Natural killer cell (primary cell): ENCODE data around the gene SRGAP3. TPM values are rescaled to one million over a fixed set of nuclear protein-coding genes. Genes with fewer than 3 reads are reported as not detected.

Experiments
- ATAC-seq, 3 donors: fragments of 150-1000 bp in 2 of 3; fragments of 200-7000 bp in 1 of 3; cut with Tn5 transposase; 1 replicate in 1 of 3; 2 replicates in 2 of 3; pipeline ENCODE4 v1.10.0; 2021; ENCODE audit warnings: mild to moderate bottlenecking in 2 of 3, moderate library complexity in 2 of 3
- DNase-seq, 2 donors: peaks; one replicate each; pipeline versions ENCODE4 v3.0.0 to v3.0.0-alpha.2; 2013 to 2021; ENCODE audit warnings: mixed read lengths in 1 of 2
- H3K27ac ChIP-seq: one replicate; pipeline ENCODE4 v1.5.1; 2013; ENCODE audit warnings: mild to moderate bottlenecking, low read length
- H3K27me3 ChIP-seq: one replicate; pipeline ENCODE4 v1.6.1; 2013; ENCODE audit warnings: low read length; ENCODE audit not compliant: control insufficient read depth, insufficient read depth
- H3K36me3 ChIP-seq: one replicate; pipeline ENCODE4 v1.6.1; 2013; ENCODE audit warnings: low read length; ENCODE audit not compliant: control insufficient read depth, insufficient read depth
- H3K4me1 ChIP-seq: one replicate; pipeline ENCODE4 v1.6.1; 2013; ENCODE audit warnings: low read length; ENCODE audit not compliant: control insufficient read depth, insufficient read depth
- H3K4me3 ChIP-seq: one replicate; pipeline ENCODE4 v1.5.1; 2013; ENCODE audit warnings: low read length
- H3K9me3 ChIP-seq: one replicate; pipeline ENCODE4 v1.6.1; 2013; ENCODE audit warnings: low read length; ENCODE audit not compliant: control insufficient read depth, insufficient read depth
- H3K27ac Mint-ChIP-seq, 2 donors: one replicate each; pipeline ENCODE4 v1.8.0; 2022; ENCODE audit warnings: mild to moderate bottlenecking in 2 of 2, mixed read lengths in 2 of 2, moderate library complexity in 1 of 2
- H3K27me3 Mint-ChIP-seq, 2 donors: one replicate each; pipeline ENCODE4 v1.8.0; 2022; ENCODE audit warnings: low read depth in 2 of 2, mixed read lengths in 2 of 2
- H3K36me3 Mint-ChIP-seq: one replicate; pipeline ENCODE4 v1.8.0; 2022; ENCODE audit warnings: mixed read lengths
- H3K4me1 Mint-ChIP-seq, 2 donors: one replicate each; pipeline ENCODE4 v1.8.0; 2022; ENCODE audit warnings: mixed read lengths in 2 of 2
- H3K4me3 Mint-ChIP-seq: one replicate; pipeline ENCODE4 v1.8.0; 2022; ENCODE audit warnings: mild to moderate bottlenecking, moderate library complexity, mixed read lengths
- H3K9me3 Mint-ChIP-seq, 2 donors: one replicate each; pipeline ENCODE4 v1.8.0; 2022; ENCODE audit warnings: mixed read lengths in 2 of 2
- CTCF ChIP-seq: fragments of 200-600 bp; IDR thresholded peaks from one replicate; pipeline ENCODE4 v1.8.0; 2022; ENCODE audit warnings: antibody characterized with exemption
- WGBS: methylation state at CpG from one replicate; pipeline ENCODE4 v1.1.7; 2013; ENCODE audit warnings: missing lambda C conversion rate; ENCODE audit not compliant: insufficient coverage; 5-methylcytosine and 5-hydroxymethylcytosine counted together
- intact Hi-C: fragments of 100-400 bp; cut with micrococcal nuclease; formaldehyde crosslinking; loops from one replicate; pipeline ENCODE4 v1.14.2; 2022
- total RNA-seq, 4 donors: library from RNA; stranded (reverse); fragments of 120-200 nt in 1 of 4; gene quantifications; one replicate each; pipeline versions ENCODE4 v1.2.3 to v1.2.4, GENCODE V29; 2013 to 2022

Gene SRGAP3
- total RNA-seq, result 10 to 100 TPM in 1 of 3 donors, 1 to 10 TPM in 2; 2.5 to 14.9 (median 3.0) TPM
- 6.9 TPM for total RNA-seq (2013)

GRCh38 chr3:9249273-9250192 lies at the start of gene SRGAP3:
Gene SRGAP3, minus strand, starts transcription at chr3:9249646. Its CDS starts 695 bp downstream, at chr3:9248951.
- Histone ChIP-seq H3K4me1 (peaks cover 19% of the 10 kb centered on the region), H3K36me3 (no peaks in the 10 kb centered on the region), H3K27me3 (no peaks in the 10 kb centered on the region), H3K27ac (no peak within 1 kb of the TSS), H3K9me3 (no peaks in the 10 kb centered on the region), H3K4me3 (peak within 1 kb of the TSS; percentile 48)
- peak within 1 kb of the TSS; percentile 47 to 67 for H3K27ac Mint-ChIP-seq
- WGBS, result 7% methylated on average over 28 of the region's 28 CpGs
- peaks cover 22 to 26% of the 10 kb centered on the region in 2 donors for H3K4me1 Mint-ChIP-seq
- H3K27me3 Mint-ChIP-seq, result peaks cover 3 to 28% of the 10 kb centered on the region in 2 donors
- DNase-seq (peak; percentile 69 to 88), ATAC-seq (peak; percentile 98 to 99 (median 99))
- no peaks in the 10 kb centered on the region for H3K36me3 Mint-ChIP-seq
- intact Hi-C loops, result loop anchor here (2.0 kb wide), 1 partner anchor 287 kb away; the partner anchor contains the start of gene RAD18
- peak within 1 kb of the TSS; percentile 93 for H3K4me3 Mint-ChIP-seq
- H3K9me3 Mint-ChIP-seq, result no peaks in the 10 kb centered on the region
- peak; percentile 31 for TF ChIP-seq CTCF

GRCh38 chr3:9298236-9298635 lies 48.8 kb upstream of the SRGAP3 start:
- Histone ChIP-seq H3K4me3 (no peak overlapping the region), H3K4me1 (peaks cover 5% of the 10 kb centered on the region), H3K9me3 (no peaks in the 10 kb centered on the region), H3K36me3 (no peaks in the 10 kb centered on the region), H3K27ac (no peak overlapping the region), H3K27me3 (no peaks in the 10 kb centered on the region)
- TF ChIP-seq CTCF, result no peak
- Mint-ChIP-seq H3K4me3 (no peak overlapping the region), H3K36me3 (no peaks in the 10 kb centered on the region), H3K4me1 (peaks cover 0 to 12% of the 10 kb centered on the region in 2 donors), H3K27me3 (peaks cover 8 to 24% of the 10 kb centered on the region in 2 donors), H3K9me3 (peaks cover 3 to 5% of the 10 kb centered on the region in 2 donors), H3K27ac (no peak overlapping the region)
- DNase-seq (no peak), ATAC-seq (no peak)
- intact Hi-C loops, result no loop called here

- no peaks in the 10 kb centered on the region for H3K36me3 Mint-ChIP-seq
- no peak overlapping the region for H3K27ac Mint-ChIP-seq
- TF ChIP-seq CTCF, result no peak
- Histone ChIP-seq H3K4me3 (no peak overlapping the region), H3K27me3 (peaks cover 4% of the 10 kb centered on the region), H3K4me1 (no peaks in the 10 kb centered on the region), H3K36me3 (no peaks in the 10 kb centered on the region), H3K27ac (no peak overlapping the region), H3K9me3 (no peaks in the 10 kb centered on the region)
- peaks cover 0 to 6% of the 10 kb centered on the region in 2 donors for H3K4me1 Mint-ChIP-seq
- WGBS, result no CpG with 5 or more reads among the region's 1 CpG
- no peak overlapping the region for H3K4me3 Mint-ChIP-seq
- ATAC-seq, result no peak
- DNase-seq, result no peak
- peaks cover 3 to 5% of the 10 kb centered on the region in 2 donors for H3K9me3 Mint-ChIP-seq
- H3K27me3 Mint-ChIP-seq, result peaks cover 6 to 33% of the 10 kb centered on the region in 2 donors
- intact Hi-C loops, result no loop called here
These were observed 46.8 kb upstream of the SRGAP3 start for GRCh38 chr3:9296241-9296640.
